Gastrocnemius medialis (tissue), 4 donors: ENCODE results near the gene PRKD2. TPM values are rescaled to one million over a fixed set of nuclear protein-coding genes. Genes with fewer than 3 reads are reported as not detected.
"Not testable (repeated sequence)": the region's sequence is repeated elsewhere in the genome, so short reads cannot be mapped to it uniquely, and the experiment has no call there.

ENCODE experiments used
- ATAC-seq, 2 donors: fragments of 150-250 bp; one replicate each; pipeline ENCODE4 v1.9.1; 2016
- DNase-seq, 2 donors: peaks; one replicate each; pipeline ENCODE4 v3.0.0-alpha.2; 2019
- H3K27ac ChIP-seq, 4 donors: fragments of 200-600 bp; sonication (generic); 1 replicate in 1 of 4; 2 replicates in 3 of 4; pipeline ENCODE4 v1.5.1; 2016 to 2018; ENCODE audit warnings: mild to moderate bottlenecking in 2 of 4, moderate library complexity in 1 of 4
- H3K27me3 ChIP-seq, 3 donors: fragments of 200-600 bp; sonication (generic) in 2 of 3; 1 replicate in 1 of 3; 2 replicates in 2 of 3; pipeline versions ENCODE4 v1.5.1 to v1.6.0; 2016 to 2019; ENCODE audit warnings: mild to moderate bottlenecking in 1 of 3, moderate library complexity in 1 of 3
- H3K36me3 ChIP-seq, 2 donors: fragments of 200-600 bp; sonication (generic) in 1 of 2; one replicate each; pipeline ENCODE4 v1.5.1; 2017 to 2018
- H3K4me1 ChIP-seq, 2 donors: fragments of 200-600 bp; sonication (generic) in 1 of 2; one replicate each; pipeline ENCODE4 v1.5.1; 2016 to 2017; ENCODE audit warnings: mild to moderate bottlenecking in 2 of 2
- H3K4me3 ChIP-seq, 4 donors: fragments of 200-600 bp; sonication (generic) in 3 of 4; 1 replicate in 1 of 4; 2 replicates in 3 of 4; pipeline ENCODE4 v1.5.1; 2016 to 2019; ENCODE audit warnings: mild to moderate bottlenecking in 2 of 4
- H3K9me3 ChIP-seq, 3 donors: fragments of 200-600 bp; sonication (generic) in 2 of 3; 1 replicate in 1 of 3; 2 replicates in 2 of 3; pipeline ENCODE4 v1.5.1; 2016 to 2019
- POLR2A ChIP-seq, 2 donors: fragments of 450-650 bp; IDR thresholded peaks; one replicate each; pipeline ENCODE4 v1.6.1; 2017; ENCODE audit warnings: antibody characterized with exemption in 2 of 2, mild to moderate bottlenecking in 2 of 2, moderate library complexity in 2 of 2
- in situ Hi-C, 4 donors: fragments of 200-750 bp; cut with MboI; loops; one replicate each; pipeline versions ENCODE4 v1.15.0 to v1.8.0; 2017; ENCODE audit warnings: low sequenced_read_pairs in 4 of 4
- intact Hi-C: fragments of 100-400 bp; cut with DNase I; formaldehyde crosslinking; loops from one replicate; pipeline ENCODE4 v1.15.1; 2023; ENCODE audit warnings: low total_unique reads
- total RNA-seq, 4 donors: library from RNA; depleted of rRNA; stranded (reverse); fragments of >200 nt; gene quantifications; one replicate each; pipeline versions ENCODE4 v1.1.0 to v1.2.3, GENCODE V29; 2016
- TF ChIP-seq, protein P1 (sequence below), 5 experiments: fragments of 450-650 bp in 3 of 5; fragments of 200-600 bp in 2 of 5; sonication (generic) in 2 of 5; IDR thresholded peaks in 4 of 5; conservative IDR thresholded peaks in 1 of 5; 1 replicate in 4 of 5; 2 replicates in 1 of 5; pipeline ENCODE4 v1.5.1; 2016 to 2019; ENCODE audit warnings: antibody characterized with exemption in 5 of 5, mild to moderate bottlenecking in 3 of 5, moderate library complexity in 3 of 5

Gene PRKD2
- total RNA-seq, 4 donors from 2014 or later = 4.2 to 7.2 (median 6.1) TPM

DNA sequence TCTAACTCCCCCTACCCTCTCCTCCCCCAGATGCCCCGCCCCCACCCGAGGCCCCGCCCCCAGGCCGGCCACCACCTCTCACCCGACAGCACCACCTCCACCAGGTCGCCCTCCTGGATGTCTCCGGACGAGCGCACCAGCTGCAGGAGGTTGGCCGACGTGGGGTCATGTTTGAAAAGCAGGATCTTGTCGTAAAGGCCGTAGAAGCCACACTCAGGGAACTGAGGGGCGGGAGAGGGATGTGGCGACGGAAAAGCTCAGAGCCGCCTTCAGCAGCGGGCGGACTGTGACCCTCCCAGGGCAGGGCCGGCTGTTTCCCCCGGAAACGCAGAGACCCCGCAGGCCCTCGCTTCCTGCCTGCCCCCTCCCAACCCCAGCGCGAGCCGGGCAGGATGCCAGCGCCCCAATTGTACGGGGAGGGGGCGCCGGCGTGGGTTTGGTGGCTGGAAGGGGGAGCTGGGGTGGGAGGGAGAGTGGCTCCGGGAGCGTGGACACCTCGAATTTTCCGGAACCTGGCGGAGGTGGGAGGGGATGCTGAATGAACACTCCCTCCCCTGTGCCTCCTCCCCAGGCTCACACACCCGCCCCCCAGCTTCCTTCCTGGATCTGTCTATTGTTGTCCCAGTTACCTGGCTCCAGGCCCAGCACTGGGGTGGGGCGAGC, 3.0 kb downstream of the PRKD2 start:
- intact Hi-C loops (loop anchor here (1.0 kb wide), 1 partner anchor 73 kb away; no protein-coding TSS in a partner anchor), in situ Hi-C loops (no loop called here)
- peak overlapping the region; percentile 74 to 88 (median 80) for H3K27ac ChIP-seq
- H3K36me3 ChIP-seq = no peaks in the 10 kb centered on the region
- H3K9me3 ChIP-seq = no peaks in the 10 kb centered on the region
- H3K27me3 ChIP-seq = no peaks in the 10 kb centered on the region
- TF ChIP-seq, protein P1, sequence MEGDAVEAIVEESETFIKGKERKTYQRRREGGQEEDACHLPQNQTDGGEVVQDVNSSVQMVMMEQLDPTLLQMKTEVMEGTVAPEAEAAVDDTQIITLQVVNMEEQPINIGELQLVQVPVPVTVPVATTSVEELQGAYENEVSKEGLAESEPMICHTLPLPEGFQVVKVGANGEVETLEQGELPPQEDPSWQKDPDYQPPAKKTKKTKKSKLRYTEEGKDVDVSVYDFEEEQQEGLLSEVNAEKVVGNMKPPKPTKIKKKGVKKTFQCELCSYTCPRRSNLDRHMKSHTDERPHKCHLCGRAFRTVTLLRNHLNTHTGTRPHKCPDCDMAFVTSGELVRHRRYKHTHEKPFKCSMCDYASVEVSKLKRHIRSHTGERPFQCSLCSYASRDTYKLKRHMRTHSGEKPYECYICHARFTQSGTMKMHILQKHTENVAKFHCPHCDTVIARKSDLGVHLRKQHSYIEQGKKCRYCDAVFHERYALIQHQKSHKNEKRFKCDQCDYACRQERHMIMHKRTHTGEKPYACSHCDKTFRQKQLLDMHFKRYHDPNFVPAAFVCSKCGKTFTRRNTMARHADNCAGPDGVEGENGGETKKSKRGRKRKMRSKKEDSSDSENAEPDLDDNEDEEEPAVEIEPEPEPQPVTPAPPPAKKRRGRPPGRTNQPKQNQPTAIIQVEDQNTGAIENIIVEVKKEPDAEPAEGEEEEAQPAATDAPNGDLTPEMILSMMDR (IDR thresholded peaks at IDR 0.05 in 4 of 5, conservative IDR thresholded peaks at IDR 0.05 in 1 of 5) = no peak
- no peak for TF ChIP-seq POLR2A (IDR thresholded peaks at IDR 0.05)
- DNase-seq (peak; percentile 68 to 70), ATAC-seq (peak; percentile 34 to 50)
- H3K4me3 ChIP-seq = peak overlapping the region; percentile 63 to 88 (median 80)
- peaks cover 18 to 31% of the 10 kb centered on the region in 2 donors for H3K4me1 ChIP-seq

DNA sequence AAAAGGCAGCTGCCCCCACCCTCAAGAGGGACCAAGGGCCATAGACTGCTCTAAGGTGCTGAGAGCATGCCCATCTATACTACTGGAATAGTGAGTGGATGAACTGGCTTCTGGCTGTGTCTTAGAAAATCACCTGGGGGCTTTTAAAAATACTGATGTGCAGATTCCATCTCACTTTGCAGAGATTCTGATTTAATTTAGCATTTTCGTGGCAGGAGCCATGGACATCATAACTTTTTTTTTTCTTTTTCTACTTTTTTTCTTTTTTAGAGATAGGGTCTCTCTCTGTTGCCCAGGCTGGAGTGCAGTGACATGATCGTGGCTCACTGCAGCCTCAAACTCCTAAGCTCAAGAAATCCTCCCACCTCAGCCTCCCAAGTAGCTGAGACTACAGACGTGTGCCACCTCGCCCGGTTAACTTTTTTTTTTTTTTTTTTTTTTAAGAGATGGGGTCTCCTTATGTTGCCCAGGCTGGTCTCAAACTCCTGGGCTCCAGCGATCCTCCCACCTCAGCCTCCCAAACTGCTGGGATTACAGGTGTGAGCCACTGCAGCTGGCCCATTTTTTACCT, 4.1 kb downstream of the PRKD2 start:
- H3K36me3 ChIP-seq, H3K27me3 ChIP-seq, ATAC-seq, H3K4me3 ChIP-seq, intact Hi-C loops, in situ Hi-C loops, H3K9me3 ChIP-seq, DNase-seq: not testable (repeated sequence)
- Histone ChIP-seq H3K4me1 (peaks cover 18 to 30% of the 10 kb centered on the region in 2 donors), H3K27ac (peak overlapping the region in 2 of 4 donors; percentile 83 to 88)

DNA sequence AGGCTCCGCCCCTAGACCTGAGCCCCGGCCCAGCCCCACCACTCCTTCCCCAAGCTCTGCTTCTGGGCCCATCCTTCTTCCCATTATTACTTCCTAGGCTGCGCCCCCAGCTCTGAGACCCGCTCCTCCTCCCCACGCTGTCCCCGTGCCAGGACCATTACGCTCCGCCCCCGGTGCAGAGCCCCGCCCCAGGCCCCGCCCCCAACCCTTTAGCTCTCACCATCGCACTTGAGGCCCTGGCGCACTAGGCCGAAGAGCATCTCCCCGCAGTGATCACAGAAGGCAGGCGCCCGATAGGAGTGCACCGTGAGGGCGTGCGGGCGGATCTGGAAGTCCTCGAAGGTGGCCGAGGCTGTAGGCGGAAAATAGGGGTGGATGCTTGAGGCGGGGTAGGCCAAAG, 6.2 kb downstream of the PRKD2 start:
- Histone ChIP-seq H3K36me3 (no peaks in the 10 kb centered on the region), H3K4me3 (no peak overlapping the region), H3K27me3 (no peaks in the 10 kb centered on the region), H3K9me3 (no peaks in the 10 kb centered on the region), H3K27ac (no peak overlapping the region), H3K4me1 (peaks cover 11 to 16% of the 10 kb centered on the region in 2 donors)
- in situ Hi-C loops (no loop called here), intact Hi-C loops (no loop called here)
- TF ChIP-seq, protein P1 (IDR thresholded peaks at IDR 0.05 in 4 of 5, conservative IDR thresholded peaks at IDR 0.05 in 1 of 5) = no peak
- no peak for TF ChIP-seq POLR2A (IDR thresholded peaks at IDR 0.05)
- no peak for DNase-seq
- ATAC-seq = no peak

DNA sequence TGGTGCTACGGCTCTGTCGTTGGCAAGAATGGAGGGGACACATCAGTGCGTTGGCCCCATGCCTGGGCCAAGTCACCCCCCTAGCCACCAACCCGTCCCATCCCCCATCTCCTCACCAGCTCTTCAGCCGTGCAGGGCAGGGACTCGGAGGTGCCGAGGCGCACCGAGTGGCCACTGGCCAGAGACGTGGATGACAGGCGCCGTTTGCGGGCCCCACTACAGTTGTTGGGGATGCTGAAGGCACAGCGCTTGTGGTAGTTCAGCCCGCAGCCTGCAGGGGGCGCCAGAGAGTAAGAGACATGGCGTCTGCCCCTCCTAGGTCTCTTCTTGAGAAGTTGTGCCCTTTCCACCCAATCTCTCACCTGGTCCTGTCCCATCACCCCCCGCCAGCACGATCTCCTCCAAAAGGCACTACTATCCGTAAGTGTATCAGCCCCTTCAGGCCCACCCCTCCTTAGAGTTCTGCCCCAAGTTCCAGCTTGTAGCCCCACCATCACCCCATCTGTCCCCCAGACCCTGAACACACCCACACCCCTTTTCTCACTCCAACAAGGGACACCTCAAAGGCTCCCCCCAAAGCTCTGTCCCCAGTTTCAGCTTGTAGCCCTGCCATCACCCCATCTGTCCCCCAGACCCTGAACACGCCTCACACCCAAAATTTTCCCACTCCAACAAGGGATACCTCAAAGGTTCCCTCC, 12.4 kb downstream of the PRKD2 start:
- intact Hi-C loops = loop anchor here (1.0 to 5.0 kb wide), 2 partner anchors 24 to 43 kb away; partner anchors contain the start of genes FKRP and STRN4

More for the DNA sequence above, 12.4 kb downstream of the PRKD2 start:
- Histone ChIP-seq H3K4me3 (no peak overlapping the region), H3K4me1 (no peaks in the 10 kb centered on the region), H3K27me3 (no peaks in the 10 kb centered on the region), H3K36me3 (peaks cover 0 to 9% of the 10 kb centered on the region in 2 donors), H3K27ac (no peak overlapping the region), H3K9me3 (no peaks in the 10 kb centered on the region)
- DNase-seq (peak; percentile 24 to 56), ATAC-seq (peak; percentile 26 to 71)
- in situ Hi-C loops = no loop called here
- TF ChIP-seq POLR2A (IDR thresholded peaks at IDR 0.05) = no peak
- TF ChIP-seq, protein P1 (IDR thresholded peaks at IDR 0.05 in 4 of 5, conservative IDR thresholded peaks at IDR 0.05 in 1 of 5) = peak; percentile 81 to 97 (median 94)
